Islet of Langerhans (tissue), 1 donor: ENCODE results near the gene VAV3.
"Not testable (repeated sequence)": the region's sequence is repeated elsewhere in the genome, so short reads cannot be mapped to it uniquely, and the experiment has no call there.

Experiments used
- FAIRE-seq: peaks from one replicate; lab custom pipeline; 2011; peaks lifted over from hg19 to GRCh38; lab: Jason Lieb, UNC

VAV3 gene

GRCh38 chr1:107935396-107936064 is 29.4 kb downstream of the VAV3 start:
- FAIRE-seq = no peak

DNA sequence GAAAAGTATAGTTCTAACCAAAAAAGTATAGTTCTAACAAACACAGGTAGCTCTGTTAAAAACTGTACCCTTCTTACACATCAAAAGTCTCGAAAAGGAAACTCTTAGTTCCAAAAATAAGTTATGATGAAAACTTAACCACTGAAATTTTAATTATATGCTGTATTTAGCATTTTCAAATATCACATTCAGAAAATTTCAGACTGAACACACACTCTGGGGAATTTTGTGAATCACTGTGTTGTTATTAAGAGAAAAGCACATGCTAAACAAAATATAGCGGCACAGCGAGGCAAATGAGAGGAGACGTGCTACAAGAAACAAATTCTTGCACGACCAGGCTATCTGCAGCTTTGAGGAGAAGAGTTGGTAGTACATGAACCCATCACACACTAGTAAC is 30.4 kb downstream of the VAV3 start:
- FAIRE-seq = no peak

DNA sequence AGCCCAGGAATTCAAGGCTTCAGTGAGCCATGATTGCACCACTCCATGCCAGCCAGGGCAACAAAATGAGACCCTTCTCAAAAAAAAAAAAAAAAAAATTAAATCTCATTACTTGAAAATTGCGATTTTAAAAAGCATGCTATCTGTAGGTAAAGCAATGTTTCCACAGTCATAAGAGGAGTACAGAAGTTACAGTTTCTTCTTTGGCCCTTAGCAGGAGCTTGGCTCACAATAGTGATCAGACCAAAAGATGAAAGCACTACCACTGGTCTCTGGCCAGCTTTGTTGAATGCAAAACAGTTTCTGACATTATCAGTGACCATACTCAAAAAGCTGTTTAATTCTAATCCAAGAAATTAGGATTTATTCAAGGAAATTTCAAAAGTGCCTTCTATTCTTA is 31.2 kb downstream of the VAV3 start:
- no peak for FAIRE-seq

DNA sequence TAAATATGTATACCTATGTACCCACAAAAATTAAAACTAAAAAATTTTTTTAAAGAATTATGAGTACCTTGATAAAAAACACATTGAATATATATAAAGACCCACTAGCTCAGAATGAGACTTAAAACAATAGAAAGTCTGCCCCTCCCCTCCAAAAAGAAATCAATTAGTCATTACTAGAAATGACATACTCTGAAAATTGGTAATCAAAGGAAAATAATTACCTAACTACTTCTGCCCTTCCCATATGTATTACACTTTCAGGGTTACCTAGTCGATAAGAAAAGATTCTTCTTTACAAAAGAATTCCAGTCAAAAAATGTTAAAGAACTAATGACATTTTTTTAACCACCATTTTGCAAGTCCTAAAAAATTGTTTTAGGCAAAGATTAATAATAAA is 34.7 kb downstream of the VAV3 start:
- no peak for FAIRE-seq

DNA sequence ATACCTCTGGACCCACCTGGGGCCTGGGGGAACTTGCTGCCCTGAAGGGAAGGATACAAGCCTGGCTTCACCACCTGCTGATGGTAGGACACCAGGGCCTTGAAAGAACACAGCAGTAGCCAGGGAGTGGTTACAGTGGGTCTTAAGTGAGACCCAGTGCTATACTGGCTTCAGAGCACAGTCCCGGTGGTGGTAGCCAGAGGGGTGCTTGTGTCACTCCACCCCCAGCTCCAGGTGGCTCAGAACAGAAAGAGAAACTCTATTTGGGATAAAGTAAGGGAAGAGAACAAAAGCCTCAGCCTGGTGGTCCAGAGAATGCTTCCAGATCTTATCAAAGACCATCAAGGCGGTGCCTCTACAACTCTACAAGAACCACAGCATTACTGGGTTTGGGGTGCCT is 37.2 kb downstream of the VAV3 start:
- no peak for FAIRE-seq

- FAIRE-seq = no peak
Measured at GRCh38 chr1:107926436-107927080, 38.4 kb downstream of the VAV3 start.

GRCh38 chr1:107925565-107925964 is 39.4 kb downstream of the VAV3 start:
- no peak for FAIRE-seq

DNA sequence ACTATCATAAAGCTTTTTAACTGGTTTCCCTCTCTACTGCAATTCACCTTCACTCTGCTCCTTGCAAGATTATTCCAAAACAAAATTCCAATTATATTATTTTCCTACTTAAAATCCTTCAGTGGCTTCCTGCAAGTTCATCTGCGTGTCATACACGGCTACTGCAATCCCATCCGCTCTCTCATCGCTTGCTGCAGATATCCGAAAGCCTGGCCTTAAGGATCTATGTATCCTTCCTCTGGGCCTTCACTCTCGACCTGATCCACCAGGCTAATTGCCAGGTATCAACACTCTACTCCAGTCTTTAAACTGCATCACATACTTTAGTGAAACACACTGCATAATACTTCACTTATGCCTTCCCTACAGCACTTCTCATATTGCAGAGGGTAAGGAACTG is 44.0 kb downstream of the VAV3 start:
- FAIRE-seq = no peak

GRCh38 chr1:107920561-107920960 is 44.4 kb downstream of the VAV3 start:
- no peak for FAIRE-seq

DNA sequence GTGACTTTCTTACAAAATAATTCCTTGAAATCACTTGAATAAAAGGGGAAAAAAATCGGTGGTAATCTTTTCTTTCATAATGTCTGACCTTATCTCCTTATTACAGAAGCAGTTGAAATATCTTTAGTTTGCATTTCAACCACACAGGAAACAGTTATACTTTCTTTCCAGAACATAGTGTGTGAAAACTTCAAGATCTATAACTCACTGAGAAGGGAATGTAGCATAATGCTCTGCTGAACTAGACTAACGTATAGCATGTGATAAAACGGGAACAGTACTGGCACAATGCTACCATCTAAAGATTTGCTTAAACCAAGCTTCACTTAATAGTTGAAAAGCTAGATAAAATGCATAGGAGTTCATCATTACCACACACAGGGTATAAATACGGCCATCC is 45.0 kb downstream of the VAV3 start:
- FAIRE-seq = no peak

DNA sequence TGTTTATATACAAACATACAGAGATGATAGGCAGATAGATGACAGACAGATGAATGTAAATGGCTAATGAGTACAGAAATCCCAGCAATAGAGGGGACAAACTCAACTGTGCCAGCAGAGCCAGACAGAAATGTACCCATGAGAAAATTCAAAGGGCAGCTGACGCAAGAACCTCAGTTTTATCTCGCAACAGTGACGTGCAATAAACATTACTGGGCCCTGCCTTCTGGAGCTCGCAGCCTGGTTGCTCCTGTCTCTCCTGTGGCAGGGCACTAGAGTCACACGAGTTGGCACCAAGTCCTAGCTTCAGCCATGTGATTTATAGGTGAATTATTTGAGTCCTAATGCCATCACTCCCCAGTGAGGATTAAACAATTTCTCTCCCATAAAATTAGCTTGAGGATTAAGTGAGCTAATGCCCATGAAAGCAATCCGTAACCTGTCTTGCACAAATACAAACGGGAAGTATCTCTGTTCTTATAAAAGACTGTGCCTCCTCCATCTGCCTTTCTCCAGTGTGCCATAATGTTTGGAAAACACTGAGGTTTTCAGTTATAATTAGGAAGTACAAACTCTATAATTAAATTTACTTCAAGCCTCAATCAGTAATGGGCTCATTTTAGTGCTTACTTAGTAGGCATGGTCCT is 50.7 kb downstream of the VAV3 start:
- no peak for FAIRE-seq

GRCh38 chr1:107912656-107913055 is 52.3 kb downstream of the VAV3 start:
- no peak for FAIRE-seq

DNA sequence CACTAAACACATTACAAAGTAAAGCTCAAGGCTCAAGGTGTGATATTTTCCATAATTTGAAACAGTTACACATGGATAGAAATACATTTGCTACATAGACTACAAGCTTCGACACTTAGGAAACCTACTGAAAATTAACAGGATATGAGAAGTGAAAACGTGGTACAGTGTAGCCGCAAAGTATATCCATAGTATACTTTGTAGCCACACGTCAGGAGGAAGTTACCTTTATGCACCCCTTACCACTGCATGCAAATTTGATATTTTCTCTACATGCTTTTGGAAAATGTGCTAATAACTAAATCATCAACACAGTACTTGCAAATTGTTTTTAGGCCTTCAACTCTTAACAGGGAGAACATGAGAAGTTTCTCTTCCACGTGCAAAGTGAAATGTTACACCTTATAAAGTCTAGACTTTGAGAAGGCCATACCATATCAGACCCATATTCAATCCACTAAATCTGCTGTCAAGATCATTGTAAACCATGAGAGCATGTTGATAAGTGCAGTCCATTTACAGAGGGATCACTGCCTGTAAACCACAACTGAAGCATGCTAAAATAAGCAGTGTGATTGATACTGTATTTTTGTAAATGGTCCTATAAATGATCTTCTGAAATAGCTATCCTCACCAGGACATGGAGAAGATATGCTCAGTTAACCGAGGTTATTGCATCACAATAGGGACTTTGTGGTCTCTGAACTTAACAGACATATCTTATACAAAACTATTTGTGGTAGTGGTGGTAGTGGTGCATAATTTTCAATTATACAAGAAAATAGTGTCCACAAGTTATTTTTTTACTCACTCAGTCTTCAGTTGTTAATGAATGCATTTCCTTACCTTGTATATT is 64.7 kb downstream of the VAV3 start:
- FAIRE-seq = no peak

DNA sequence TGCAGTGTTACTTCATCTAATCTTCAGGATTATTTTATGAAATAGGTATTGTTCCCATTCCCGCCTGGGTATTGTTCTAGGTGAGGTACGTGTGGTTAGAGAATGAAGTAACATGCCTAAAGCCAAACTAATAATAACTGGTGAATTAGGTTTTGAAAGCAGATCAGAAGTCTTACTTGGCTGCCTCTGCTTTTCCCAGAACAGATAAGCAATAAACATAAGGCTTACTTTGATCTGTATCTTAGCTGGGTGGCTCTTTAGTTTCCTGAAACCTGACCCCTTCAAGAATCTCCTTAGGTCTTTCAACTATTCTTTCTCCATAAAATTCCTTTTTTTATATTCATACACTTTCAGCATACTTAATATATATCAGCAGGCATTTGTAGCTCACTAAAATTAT is 65.3 kb downstream of the VAV3 start:
- FAIRE-seq = no peak

- no peak for FAIRE-seq
Measured at GRCh38 chr1:107897438-107898345, 67.3 kb downstream of the VAV3 start.

GRCh38 chr1:107896936-107897335 is 68.0 kb downstream of the VAV3 start:
- FAIRE-seq = no peak

DNA sequence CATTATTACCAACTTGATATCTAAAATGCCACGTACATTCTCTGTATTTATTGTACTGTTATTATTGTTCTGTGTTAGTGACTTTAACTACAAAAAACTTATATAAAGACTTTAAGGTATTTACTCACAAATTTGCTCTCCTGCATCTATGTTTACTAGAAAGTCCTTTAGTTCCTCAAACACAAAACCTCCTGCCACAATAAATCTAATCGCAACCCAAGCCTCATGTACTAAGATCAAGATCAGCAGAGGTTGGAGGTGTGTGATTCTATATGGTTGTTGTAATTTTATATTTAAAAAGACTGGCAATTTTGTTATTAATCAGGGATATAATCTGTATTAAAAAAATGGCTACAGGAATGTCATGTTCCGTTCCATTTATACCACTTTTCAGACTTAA is 68.6 kb downstream of the VAV3 start:
- FAIRE-seq = no peak

- no peak for FAIRE-seq
Measured at GRCh38 chr1:107895403-107896191, 69.4 kb downstream of the VAV3 start.

DNA sequence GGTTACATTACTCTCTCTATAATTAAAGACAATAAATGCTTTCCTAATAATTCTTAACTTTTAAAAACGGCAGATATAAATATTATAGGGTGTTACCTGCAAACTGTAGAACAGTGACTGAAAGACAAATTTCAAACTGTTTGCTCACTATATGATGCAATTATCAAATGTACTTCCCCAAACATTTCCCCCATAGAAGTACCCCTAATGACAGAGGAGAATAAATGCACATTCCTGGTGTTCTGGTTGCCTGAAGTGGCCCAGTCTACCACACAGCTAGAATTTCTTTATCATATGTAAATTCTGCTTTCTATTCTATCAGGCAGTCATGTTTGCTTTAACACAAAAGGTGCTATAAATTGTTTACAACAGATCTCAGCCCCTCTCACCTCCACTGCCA is 70.4 kb downstream of the VAV3 start:
- no peak for FAIRE-seq

- not testable (repeated sequence) for FAIRE-seq
Measured at GRCh38 chr1:107893350-107893749, 71.6 kb downstream of the VAV3 start.

GRCh38 chr1:107889524-107889923 is 75.5 kb downstream of the VAV3 start:
- no peak for FAIRE-seq
